Stimulated activated CD8-positive, alpha-beta memory T cell treated with anti-CD3 and anti-CD28 coated beads, Interleukin-15, amount 100 ng/mL, for 24 hours (primary cell): ENCODE measurements around the gene C2orf72.
"Not testable (repeated sequence)": the region's sequence is repeated elsewhere in the genome, so short reads cannot be mapped to it uniquely, and the experiment has no call there.

Experiments
- DNase-seq: peaks from one replicate; pipeline ENCODE4 v3.0.0-alpha.2; 2020; ENCODE audit warnings: low read depth

Gene C2orf72

GRCh38 chr2:231046916-231047273 is 9.6 kb downstream of the C2orf72 start:
- DNase-seq: no peak

DNA sequence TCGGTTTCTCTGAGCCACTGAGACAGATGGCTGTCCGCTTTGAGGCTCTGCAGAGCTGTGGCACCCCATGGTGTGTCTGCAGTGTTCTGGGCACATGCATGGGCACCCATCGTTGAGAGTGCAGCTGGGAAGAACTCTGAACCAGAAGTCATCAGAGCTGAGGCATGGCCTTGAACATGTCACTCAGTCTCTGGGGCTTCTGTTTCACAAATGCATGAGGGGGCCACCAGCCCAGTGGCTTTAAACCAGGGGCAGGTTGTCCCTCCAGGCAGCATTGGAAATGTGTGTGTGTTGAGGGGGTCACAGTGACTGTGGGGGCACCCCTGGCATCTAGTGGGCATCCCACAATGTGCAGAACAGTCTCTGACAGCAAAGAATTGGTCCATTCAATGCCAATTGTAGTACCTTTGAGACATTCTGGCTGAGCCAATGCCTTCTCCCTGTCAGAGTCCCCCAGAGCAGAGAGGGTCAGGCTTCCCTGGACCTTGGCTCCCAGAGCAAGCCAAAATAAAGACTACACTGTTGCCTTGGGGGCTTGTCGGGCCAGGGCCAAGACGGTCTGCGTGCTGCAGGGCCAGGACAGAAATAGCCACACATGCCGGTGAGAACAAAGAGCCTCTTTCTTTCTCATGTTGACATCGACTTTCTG is 10.1 kb downstream of the C2orf72 start:
- DNase-seq: no peak

GRCh38 chr2:231047923-231048915 is 10.9 kb downstream of the C2orf72 start:
- DNase-seq: no peak

- DNase-seq: no peak
These were observed 12.1 kb downstream of the C2orf72 start for GRCh38 chr2:231049286-231050017.

GRCh38 chr2:231050018-231050901 is 12.9 kb downstream of the C2orf72 start:
- DNase-seq: no peak

GRCh38 chr2:231051116-231051515 is 13.8 kb downstream of the C2orf72 start:
- DNase-seq: no peak

- peak; percentile 58 for DNase-seq
These were observed 15.4 kb downstream of the C2orf72 start for GRCh38 chr2:231052494-231053451.

- DNase-seq: no peak
These were observed 16.5 kb downstream of the C2orf72 start for GRCh38 chr2:231053846-231054245.

DNA sequence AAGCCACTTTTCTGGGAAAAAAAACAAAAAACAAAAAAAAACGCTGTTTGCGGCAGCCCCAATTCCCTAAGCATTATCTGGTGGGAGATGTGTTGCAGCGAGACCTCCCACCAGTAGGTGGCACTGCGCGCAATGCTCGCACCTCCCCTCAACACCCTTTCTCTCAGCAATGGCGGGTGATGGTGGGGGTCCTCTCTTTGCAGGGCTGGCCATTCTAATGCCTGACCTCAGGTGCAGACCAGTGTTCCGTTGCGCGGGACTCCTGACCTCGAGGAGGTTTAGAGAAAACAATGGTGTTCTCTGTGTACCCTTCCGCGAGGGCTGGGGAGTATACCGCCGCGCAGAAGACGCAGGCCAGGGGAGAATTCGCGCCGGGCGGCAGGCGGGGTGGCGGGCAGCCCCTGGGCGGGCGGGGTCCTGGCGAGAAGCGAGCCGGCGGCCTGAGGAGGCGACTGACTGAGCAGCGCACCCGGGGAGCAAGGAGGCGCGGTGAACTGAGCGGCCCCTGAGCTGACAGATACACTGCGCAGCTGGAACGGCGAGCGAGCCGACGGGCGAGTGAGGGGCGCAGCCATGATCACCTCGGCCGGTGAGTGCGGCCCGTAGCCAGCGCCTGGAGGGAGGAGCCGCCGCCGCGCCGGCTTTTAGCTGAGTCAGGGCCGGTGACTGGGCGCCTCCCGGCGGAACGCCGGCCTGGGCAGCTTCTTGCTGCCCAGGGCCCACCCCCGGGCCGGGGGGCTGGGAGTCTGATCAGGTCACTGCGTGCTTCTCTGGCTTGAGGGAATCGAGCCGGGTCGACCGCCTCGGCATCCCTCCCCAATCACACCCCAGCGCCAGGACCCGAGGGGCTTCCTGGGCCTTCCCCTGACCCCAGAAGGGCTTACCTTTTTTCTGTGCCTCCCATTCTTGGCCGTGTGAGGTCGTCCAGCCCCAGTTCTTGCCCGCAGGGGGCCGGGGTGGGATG is 19.4 kb downstream of the C2orf72 start, which contains the start of gene PSMD1:
Gene PSMD1 (plus strand): TSS at position 415 of the 964 bp plus-strand sequence. CDS start 159 bp downstream, at position 574.
- peak; percentile 87 for DNase-seq

DNA sequence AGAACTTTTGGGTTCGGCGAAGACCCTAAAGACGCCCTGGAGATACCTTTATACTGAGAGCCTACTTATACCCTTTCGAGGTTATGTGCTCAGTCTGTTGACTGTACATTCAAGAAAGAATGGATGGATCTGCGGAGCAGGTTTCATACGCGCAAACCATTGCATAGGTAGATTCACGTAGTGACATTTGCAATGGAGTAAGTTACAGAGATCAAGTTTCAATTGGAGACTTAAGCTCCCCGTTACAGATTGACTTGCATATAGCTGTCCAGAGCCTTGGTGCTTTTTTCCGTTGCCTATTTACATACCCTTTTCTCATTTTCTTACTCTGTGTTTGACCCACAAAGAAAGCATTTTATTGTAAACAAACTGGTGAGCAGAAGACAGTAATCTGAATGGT is 20.3 kb downstream of the C2orf72 start:
- DNase-seq: no peak

DNA sequence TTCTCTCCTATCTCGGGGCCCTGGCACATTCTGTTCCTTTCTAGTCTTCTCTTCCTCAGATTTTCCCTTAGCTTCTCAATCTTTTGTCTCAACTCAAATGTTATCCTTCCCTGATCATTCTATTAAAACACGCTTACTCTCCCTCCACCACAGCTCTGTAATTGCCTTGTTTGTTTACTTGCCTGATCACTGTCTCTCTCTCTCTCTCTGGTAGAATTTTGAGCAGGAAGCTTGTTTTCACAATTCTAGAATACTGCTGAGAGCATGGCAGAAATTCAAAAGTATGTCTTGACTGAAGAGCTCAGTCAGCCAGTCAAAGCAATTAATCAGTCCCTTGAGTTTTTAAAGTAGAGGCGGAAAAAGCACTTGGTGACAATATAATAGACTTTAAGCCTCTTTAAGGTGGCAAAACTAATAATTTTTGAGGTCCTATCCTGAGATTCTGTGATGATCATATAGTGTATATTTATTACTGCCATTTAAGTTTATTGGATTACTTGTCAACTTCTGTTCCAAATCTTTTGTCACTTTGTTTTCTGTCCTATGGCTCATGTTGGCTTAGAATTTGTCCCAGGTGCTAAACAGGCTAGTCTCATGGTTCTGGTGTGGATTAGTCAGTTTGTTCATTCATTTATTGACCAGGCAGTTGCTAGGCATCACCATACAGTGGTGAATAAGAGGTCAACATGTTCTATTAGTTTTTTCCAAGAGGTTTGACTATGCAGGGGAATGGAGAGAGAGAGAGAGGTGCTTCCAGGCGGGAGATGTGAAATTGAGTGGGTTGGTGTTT is 21.6 kb downstream of the C2orf72 start:
- DNase-seq: no peak

DNA sequence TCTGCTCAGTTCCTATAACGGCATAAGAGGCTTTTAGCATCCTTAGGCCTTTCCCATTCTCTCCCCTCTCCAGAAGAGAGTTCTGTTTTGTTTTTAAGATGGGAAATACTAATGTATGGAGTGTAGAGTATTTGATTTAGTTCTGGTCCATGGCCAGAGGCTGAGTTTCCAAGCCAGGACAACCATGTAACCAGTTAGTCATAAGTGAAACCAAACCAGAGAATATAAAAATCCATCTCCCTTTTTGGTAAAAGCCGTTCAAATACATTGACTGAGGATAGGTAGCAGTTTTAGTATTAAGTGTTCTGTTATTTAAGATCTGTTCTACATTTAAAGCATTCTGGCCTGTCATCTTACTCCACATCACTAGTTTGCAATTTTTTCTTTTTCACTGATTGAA is 22.4 kb downstream of the C2orf72 start:
- no peak for DNase-seq

- no peak for DNase-seq
These were observed 25.5 kb downstream of the C2orf72 start for GRCh38 chr2:231062776-231063175.

DNA sequence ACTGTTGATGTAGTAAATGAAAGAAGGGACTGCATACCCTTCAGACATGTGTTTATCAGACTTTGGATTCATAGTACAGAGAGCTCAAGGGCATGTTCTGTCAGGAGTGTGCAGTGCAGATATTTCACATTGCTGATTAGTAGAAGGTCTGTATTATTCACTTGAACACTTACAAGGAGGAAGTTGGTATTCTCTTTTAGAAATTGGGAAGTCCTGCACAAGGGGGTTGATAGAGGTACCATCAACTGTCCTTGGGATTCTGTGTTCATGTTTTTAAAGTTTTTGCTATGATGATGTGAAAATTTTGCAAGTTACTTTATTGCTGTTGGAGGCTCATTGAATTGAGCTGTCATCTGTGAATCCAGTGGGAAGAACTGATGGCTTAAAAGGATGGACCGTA is 26.0 kb downstream of the C2orf72 start:
- no peak for DNase-seq

DNA sequence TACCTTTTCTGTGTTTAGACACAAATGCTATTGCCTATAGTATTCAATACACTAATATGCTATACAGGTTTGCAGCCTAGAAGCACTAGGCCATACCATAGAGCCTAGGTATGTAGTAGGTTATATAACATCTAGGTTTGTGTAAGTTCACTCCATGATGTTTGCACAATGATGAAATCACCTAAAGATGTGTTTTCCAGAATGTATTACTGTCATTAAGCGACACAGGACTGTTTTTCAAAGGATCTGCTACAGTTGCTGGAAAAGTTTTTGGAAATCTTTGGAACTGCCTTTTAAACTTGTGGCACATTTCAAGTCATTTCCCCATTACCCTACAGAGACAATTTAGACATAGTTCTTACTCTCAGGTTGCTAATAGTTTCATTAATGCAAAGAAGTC is 28.6 kb downstream of the C2orf72 start:
- DNase-seq: no peak

GRCh38 chr2:231067531-231067930 is 30.2 kb downstream of the C2orf72 start:
- not testable (repeated sequence) for DNase-seq

DNA sequence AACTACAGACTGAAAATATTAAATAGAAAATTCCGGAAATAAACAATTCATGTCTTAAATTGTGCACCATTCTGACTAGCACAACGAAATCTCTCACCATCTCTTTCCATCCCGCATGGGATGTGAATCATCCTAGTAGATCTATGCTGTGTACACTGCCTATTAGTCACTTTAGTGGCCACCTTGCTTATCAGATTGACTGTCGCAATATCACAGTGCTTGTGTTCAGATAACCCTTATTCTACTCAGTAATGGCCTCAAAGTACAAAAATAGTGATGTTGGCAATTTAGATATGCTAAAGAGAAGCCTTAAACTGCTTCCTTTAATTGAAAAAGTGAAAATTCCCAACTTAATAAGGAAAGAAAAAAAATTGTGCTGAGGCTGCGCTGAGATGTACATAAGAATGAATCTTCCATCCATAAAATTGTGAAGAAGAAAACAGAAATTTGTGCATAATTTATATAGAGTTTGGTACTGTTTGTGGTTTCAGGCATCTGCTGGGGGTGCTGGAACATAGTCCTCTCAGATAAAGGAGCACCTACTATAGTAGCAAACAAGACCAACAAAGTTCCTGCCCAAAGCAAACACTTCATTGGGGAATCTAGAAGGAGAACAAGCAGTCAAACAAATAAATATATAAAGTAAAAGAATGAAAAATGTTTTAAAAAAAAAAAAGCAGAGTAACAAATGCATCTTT is 31.4 kb downstream of the C2orf72 start:
- no peak for DNase-seq
